Measurements from ENCODE around the gene ZFAND3. TPM values are rescaled to one million over a fixed set of nuclear protein-coding genes. Genes with fewer than 3 reads are reported as not detected.

Gene ZFAND3
- total RNA-seq, 1 experiment from 2014 or later, result 47.2 TPM

DNA sequence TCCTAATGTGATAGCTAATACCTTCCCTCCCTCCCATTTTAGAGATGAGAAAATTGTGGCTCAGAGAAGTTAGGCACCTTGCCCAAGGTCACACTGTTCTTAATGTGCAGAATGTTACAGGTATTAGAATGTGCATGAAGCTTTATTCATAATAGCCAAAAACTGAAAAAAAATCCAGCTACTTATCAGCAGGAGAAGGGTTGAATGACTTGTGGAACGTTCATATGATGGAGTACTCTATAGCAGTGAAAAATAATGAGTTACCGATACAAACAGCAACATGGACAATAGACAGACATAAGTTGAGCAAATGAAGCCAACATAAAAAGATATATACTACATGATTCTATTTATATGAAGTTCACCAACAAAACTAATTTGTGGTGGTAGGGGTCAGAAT lies 37.7 kb upstream of the ZFAND3 start:
- Histone ChIP-seq H3K27ac (ENCODE audit: low read depth, low read length) (no peak overlapping the region), H3K4me3 (replicated peaks in 1 of 2; ENCODE audit: low read depth in 1 of 2, low read length in 2 of 2) (no peak overlapping the region), H3K36me3 (ENCODE audit: control insufficient read depth in 1 of 2, insufficient read depth in 2 of 2, low read length in 2 of 2) (no peaks in the 10 kb centered on the region), H3K4me1 (ENCODE audit: control insufficient read depth in 1 of 2, insufficient read depth in 2 of 2, low read length in 2 of 2) (no peaks in the 10 kb centered on the region), H3K4me2 (ENCODE audit: low read length) (no peak overlapping the region), H3K9ac (ENCODE audit: low read length) (no peak overlapping the region), H3K9me2 (ENCODE audit: insufficient read depth) (no peaks in the 10 kb centered on the region), H3K9me3 (ENCODE audit: control insufficient read depth in 1 of 2, insufficient read depth in 1 of 2, low read depth in 1 of 2, low read length in 2 of 2) (no peaks in the 10 kb centered on the region), H4K20me1 (ENCODE audit: insufficient read depth) (no peaks in the 10 kb centered on the region), H3K79me2 (ENCODE audit: insufficient read depth, low read length) (no peaks in the 10 kb centered on the region), H3K27me3 (ENCODE audit: insufficient read depth, low read length) (no peaks in the 10 kb centered on the region), H2AFZ (ENCODE audit: low read depth, low read length, poor library complexity, severe bottlenecking) (no peak overlapping the region)
- no TSS peak for BruUV-seq (replicated peaks)
- ATAC-seq (no peak), DNase-seq (ENCODE audit: low read depth, low spot score) (no peak)
- ChIA-PET POLR2A (no interaction called here), RAD21 (ENCODE audit: low non-redundant PET in 1 of 2, low total read pairs in 2 of 2, uncharacterized antibody in 2 of 2, unreplicated experiment in 2 of 2) (no interaction called here), CTCF (no interaction called here)
- intact Hi-C loops (cut with micrococcal nuclease), result no loop called here
- no peak for TF ChIP-seq ELF1 (IDR thresholded peaks at IDR 0.05; ENCODE audit: borderline replicate concordance, low read depth)
- TF ChIP-seq YY1 (IDR thresholded peaks at IDR 0.05; ENCODE audit: extremely low read depth, insufficient replicate concordance, low read depth, low read length), result no peak
- no peak for TF ChIP-seq JUND (IDR thresholded peaks at IDR 0.05)

DNA sequence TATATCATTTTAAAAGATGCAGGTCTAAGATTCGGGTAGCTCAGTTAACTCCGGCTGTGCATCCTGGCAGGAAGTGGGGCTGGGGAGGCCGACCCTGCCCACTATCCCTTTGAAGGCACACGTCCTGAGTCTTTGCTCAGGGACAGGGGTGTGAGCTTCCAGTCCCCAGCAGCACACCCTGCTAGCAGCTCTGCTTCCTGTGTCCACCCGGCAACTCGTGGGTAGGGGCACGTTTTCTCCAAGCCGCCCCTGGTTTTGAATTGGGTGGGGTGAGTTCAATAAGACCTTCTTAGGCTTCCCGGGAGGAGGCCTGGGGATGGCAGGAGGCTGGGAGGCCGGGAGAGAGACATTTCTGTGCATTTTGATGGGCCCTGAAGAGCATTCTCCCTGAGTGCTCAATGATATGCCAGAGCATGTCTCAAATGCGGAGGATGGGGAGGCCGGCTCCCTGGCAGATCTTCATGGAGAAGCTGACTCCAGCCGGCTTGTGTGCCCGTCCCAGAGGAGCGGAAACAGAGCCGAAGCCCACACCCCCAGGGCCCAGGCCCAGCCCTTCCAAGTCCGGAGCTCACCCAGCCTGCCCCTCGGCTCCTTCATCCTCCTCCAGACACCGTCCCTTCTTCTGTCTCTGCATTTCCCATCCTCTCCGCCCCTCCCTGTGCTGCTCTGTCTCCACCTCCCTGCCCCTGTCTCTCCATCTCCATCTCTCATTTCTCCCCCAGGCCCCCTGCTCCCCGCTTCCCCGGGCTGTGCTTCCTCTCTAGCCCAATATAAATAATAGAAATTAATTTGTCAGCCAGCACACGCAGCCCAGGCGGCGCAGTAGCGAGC lies 36.3 kb upstream of the ZFAND3 start:
- CTCF ChIA-PET, result no interaction called here
- no peaks in the 10 kb centered on the region for H4K20me1 ChIP-seq (ENCODE audit: insufficient read depth)
- no peak overlapping the region for H3K4me2 ChIP-seq (ENCODE audit: low read length)
- no peaks in the 10 kb centered on the region for H3K9me2 ChIP-seq (ENCODE audit: insufficient read depth)
- H3K27ac ChIP-seq (ENCODE audit: low read depth, low read length), result no peak overlapping the region
- H3K79me2 ChIP-seq (ENCODE audit: insufficient read depth, low read length), result no peaks in the 10 kb centered on the region
- peaks cover 0 to 9% of the 10 kb centered on the region in 2 experiments; a peak in 2 of 4 replicates for H3K4me1 ChIP-seq (ENCODE audit: control insufficient read depth in 1 of 2, insufficient read depth in 2 of 2, low read length in 2 of 2)
- BruUV-seq (replicated peaks), result no TSS peak
- no peaks in the 10 kb centered on the region for H3K27me3 ChIP-seq (ENCODE audit: insufficient read depth, low read length)
- H3K36me3 ChIP-seq (ENCODE audit: control insufficient read depth in 1 of 2, insufficient read depth in 2 of 2, low read length in 2 of 2), result no peaks in the 10 kb centered on the region
- no peaks in the 10 kb centered on the region for H3K9me3 ChIP-seq (ENCODE audit: control insufficient read depth in 1 of 2, insufficient read depth in 1 of 2, low read depth in 1 of 2, low read length in 2 of 2)
- no peak overlapping the region for H3K4me3 ChIP-seq (replicated peaks in 1 of 2; ENCODE audit: low read depth in 1 of 2, low read length in 2 of 2)
- TF ChIP-seq YY1 (IDR thresholded peaks at IDR 0.05; ENCODE audit: extremely low read depth, insufficient replicate concordance, low read depth, low read length), result no peak
- TF ChIP-seq CEBPB (IDR thresholded peaks at IDR 0.05; ENCODE audit: low read depth), result no peak
- TF ChIP-seq, protein P1, sequence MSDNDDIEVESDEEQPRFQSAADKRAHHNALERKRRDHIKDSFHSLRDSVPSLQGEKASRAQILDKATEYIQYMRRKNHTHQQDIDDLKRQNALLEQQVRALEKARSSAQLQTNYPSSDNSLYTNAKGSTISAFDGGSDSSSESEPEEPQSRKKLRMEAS (IDR thresholded peaks at IDR 0.05), result no peak
- TF ChIP-seq, protein P2, sequence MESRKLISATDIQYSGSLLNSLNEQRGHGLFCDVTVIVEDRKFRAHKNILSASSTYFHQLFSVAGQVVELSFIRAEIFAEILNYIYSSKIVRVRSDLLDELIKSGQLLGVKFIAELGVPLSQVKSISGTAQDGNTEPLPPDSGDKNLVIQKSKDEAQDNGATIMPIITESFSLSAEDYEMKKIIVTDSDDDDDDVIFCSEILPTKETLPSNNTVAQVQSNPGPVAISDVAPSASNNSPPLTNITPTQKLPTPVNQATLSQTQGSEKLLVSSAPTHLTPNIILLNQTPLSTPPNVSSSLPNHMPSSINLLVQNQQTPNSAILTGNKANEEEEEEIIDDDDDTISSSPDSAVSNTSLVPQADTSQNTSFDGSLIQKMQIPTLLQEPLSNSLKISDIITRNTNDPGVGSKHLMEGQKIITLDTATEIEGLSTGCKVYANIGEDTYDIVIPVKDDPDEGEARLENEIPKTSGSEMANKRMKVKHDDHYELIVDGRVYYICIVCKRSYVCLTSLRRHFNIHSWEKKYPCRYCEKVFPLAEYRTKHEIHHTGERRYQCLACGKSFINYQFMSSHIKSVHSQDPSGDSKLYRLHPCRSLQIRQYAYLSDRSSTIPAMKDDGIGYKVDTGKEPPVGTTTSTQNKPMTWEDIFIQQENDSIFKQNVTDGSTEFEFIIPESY (IDR thresholded peaks at IDR 0.05; ENCODE audit: extremely low read depth, insufficient replicate concordance, low read length), result no peak
- TF ChIP-seq RAD21 (IDR thresholded peaks at IDR 0.05; ENCODE audit: low read depth), result no peak
- TF ChIP-seq POLR2AphosphoS5 (IDR thresholded peaks at IDR 0.05; ENCODE audit: low read depth, low read length), result no peak
- TF ChIP-seq ELF1 (IDR thresholded peaks at IDR 0.05; ENCODE audit: borderline replicate concordance, low read depth), result no peak
- RAD21 ChIA-PET (ENCODE audit: low non-redundant PET in 1 of 2, low total read pairs in 2 of 2, uncharacterized antibody in 2 of 2, unreplicated experiment in 2 of 2), result interaction anchor here in 1 of 2 experiments (0.6 kb wide), 1 partner anchor 245 kb away, joined by 3 read pairs; no protein-coding TSS in a partner anchor
- H2AFZ ChIP-seq (ENCODE audit: low read depth, low read length, poor library complexity, severe bottlenecking), result no peak overlapping the region
- no peak overlapping the region for H3K9ac ChIP-seq (ENCODE audit: low read length)
- DNase-seq (ENCODE audit: low read depth, low spot score) (no peak), ATAC-seq (no peak)
- POLR2A ChIA-PET, result interaction anchor here (0.7 kb wide), 1 partner anchor 34 kb away, joined by 3 read pairs; no protein-coding TSS in a partner anchor
- intact Hi-C loops (cut with micrococcal nuclease), result no loop called here
